ENCODE data around the gene PGLYRP1.

DNA sequence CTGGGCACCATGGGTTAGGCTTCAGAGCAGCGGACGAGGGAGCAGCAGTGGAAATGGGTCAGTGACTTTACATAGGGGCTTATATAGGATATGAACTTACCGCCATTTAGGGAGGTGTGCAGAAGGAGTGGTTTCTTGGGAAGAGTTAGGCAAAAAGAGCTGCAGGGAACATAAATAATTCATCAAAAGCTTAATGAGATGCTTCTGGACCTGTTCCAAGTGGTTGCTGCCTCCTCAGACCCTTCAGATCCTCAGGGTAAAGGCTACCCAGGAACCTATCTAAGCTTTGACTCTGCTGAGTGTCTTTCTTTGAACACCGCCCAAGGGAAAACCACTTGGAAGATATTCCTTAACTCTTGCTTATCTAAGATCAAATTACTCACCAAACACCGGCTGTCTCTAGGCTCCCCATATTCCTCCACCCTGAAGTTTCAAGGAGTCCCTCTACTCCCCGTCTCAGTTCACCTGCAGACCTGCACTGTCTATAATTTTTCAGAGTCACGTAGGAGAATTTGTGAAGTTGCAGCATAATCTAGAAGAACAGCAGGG is 18.2 kb upstream of the PGLYRP1 start, which contains the start of gene IGFL4:
- TF ChIP-seq, protein P1, sequence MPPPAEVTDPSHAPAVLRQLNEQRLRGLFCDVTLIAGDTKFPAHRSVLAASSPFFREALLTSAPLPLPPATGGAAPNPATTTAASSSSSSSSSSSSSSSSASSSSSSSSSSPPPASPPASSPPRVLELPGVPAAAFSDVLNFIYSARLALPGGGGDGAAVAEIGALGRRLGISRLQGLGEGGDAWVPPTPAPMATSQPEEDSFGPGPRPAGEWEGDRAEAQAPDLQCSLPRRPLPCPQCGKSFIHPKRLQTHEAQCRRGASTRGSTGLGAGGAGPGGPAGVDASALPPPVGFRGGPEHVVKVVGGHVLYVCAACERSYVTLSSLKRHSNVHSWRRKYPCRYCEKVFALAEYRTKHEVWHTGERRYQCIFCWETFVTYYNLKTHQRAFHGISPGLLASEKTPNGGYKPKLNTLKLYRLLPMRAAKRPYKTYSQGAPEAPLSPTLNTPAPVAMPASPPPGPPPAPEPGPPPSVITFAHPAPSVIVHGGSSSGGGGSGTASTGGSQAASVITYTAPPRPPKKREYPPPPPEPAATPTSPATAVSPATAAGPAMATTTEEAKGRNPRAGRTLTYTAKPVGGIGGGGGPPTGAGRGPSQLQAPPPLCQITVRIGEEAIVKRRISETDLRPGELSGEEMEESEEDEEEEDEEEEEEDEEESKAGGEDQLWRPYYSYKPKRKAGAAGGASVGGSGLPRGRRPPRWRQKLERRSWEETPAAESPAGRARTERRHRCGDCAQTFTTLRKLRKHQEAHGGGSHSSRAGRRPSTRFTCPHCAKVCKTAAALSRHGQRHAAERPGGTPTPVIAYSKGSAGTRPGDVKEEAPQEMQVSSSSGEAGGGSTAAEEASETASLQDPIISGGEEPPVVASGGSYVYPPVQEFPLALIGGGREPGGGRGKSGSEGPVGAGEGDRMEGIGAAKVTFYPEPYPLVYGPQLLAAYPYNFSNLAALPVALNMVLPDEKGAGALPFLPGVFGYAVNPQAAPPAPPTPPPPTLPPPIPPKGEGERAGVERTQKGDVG (CRISPR knock-in tag; IDR thresholded peaks at IDR 0.05; ENCODE audit: borderline replicate concordance), result no peak
- no peak for TF ChIP-seq CBX1 (IDR thresholded peaks at IDR 0.05; ENCODE audit: low read depth)
- TF ChIP-seq ATF1 (CRISPR knock-in tag; IDR thresholded peaks at IDR 0.05), result no peak
- TF ChIP-seq, protein P2, sequence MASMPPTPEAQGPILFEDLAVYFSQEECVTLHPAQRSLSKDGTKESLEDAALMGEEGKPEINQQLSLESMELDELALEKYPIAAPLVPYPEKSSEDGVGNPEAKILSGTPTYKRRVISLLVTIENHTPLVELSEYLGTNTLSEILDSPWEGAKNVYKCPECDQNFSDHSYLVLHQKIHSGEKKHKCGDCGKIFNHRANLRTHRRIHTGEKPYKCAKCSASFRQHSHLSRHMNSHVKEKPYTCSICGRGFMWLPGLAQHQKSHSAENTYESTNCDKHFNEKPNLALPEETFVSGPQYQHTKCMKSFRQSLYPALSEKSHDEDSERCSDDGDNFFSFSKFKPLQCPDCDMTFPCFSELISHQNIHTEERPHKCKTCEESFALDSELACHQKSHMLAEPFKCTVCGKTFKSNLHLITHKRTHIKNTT (CRISPR knock-in tag; IDR thresholded peaks at IDR 0.05), result no peak
- TF ChIP-seq BHLHE40 (IDR thresholded peaks at IDR 0.05; ENCODE audit: low read length), result no peak

Data from HepG2 (cell line).